H1 (cell line): Measurements from ENCODE around the gene GPR157.

ENCODE experiments used
- BACH1 ChIP-seq: IDR thresholded peaks from 2 replicates; pipeline ENCODE4 v1.6.1; 2012; ENCODE audit warnings: low read length, improper control_type of control experiment
- EZH2 ChIP-seq: fragments of 200-600 bp; sonication (generic); IDR thresholded peaks from 2 replicates; pipeline ENCODE4 v1.7.1; 2012; ENCODE audit warnings: low read depth, mild to moderate bottlenecking, moderate library complexity, low read length, inconsistent platforms; ENCODE audit not compliant: severe bottlenecking

- no peak for TF ChIP-seq BACH1
- no peak for TF ChIP-seq EZH2
Measured at GRCh38 chr1:9059891-9060744, 68.8 kb downstream of the GPR157 start.
